ENCODE results near the gene XPR1.

GRCh38 chr1:180632326-180633056, 669 bp downstream of the XPR1 start:
- TF ChIP-seq POU2F2 (IDR thresholded peaks at IDR 0.05; ENCODE audit: borderline replicate concordance, low read depth, low read length) (no peak), TARDBP (IDR thresholded peaks at IDR 0.05; ENCODE audit: borderline replicate concordance) (0 out of 2 replicates have a peak, but pooled peaks have one; percentile 25), EZH2 (IDR thresholded peaks at IDR 0.05; ENCODE audit: borderline replicate concordance, control insufficient read depth, low read depth, low read length) (no peak)
